Measurements from ENCODE around the gene IL4R.
A peak's percentile ranks its signal among the peaks of the same experiment; 100 is the strongest.
"Not testable (repeated sequence)": the region's sequence is repeated elsewhere in the genome, so short reads cannot be mapped to it uniquely, and the experiment has no call there.

The IL4R gene

GRCh38 chr16:27313422-27314160 lies at the start of gene IL4R:
Gene IL4R (plus strand): TSS chr16:27313974. CDS start chr16:27340204, 26,230 bp downstream.
- peak; percentile 71 to 84 for DNase-seq

GRCh38 chr16:27264151-27264550 lies 49.6 kb upstream of the IL4R start:
- DNase-seq = no peak

- no peak for DNase-seq
Measured at GRCh38 chr16:27265982-27266381, 47.8 kb upstream of the IL4R start.

GRCh38 chr16:27267037-27267677 lies 46.6 kb upstream of the IL4R start:
- DNase-seq = no peak

GRCh38 chr16:27268376-27269299 lies 45.1 kb upstream of the IL4R start, which contains the start of gene NSMCE1:
Gene NSMCE1 (minus strand): TSS chr16:27268772. CDS start chr16:27257570, 11,202 bp downstream.
- peak; percentile 98 to 99 for DNase-seq

- no peak for DNase-seq
Measured at GRCh38 chr16:27269300-27270150, 44.2 kb upstream of the IL4R start.

- DNase-seq = no peak
Measured at GRCh38 chr16:27270349-27270748, 43.4 kb upstream of the IL4R start.

- no peak for DNase-seq
Measured at GRCh38 chr16:27272076-27272475, 41.7 kb upstream of the IL4R start.

- not testable (repeated sequence) for DNase-seq
Measured at GRCh38 chr16:27272697-27273096, 41.1 kb upstream of the IL4R start.

GRCh38 chr16:27273330-27273669 lies 40.5 kb upstream of the IL4R start:
- DNase-seq = no peak

GRCh38 chr16:27273670-27274423 lies 39.9 kb upstream of the IL4R start:
- DNase-seq = peak; percentile 42 to 53

GRCh38 chr16:27274424-27274874 lies 39.3 kb upstream of the IL4R start:
- DNase-seq = not testable (repeated sequence)

- DNase-seq = no peak
Measured at GRCh38 chr16:27275394-27275793, 38.4 kb upstream of the IL4R start.

- DNase-seq = no peak
Measured at GRCh38 chr16:27281243-27281642, 32.5 kb upstream of the IL4R start.

- DNase-seq = no peak
Measured at GRCh38 chr16:27284865-27285675, 28.7 kb upstream of the IL4R start.

- DNase-seq = peak in 1 of 2 donors; percentile 25
Measured at GRCh38 chr16:27285676-27286196, 28.0 kb upstream of the IL4R start.

- no peak for DNase-seq
Measured at GRCh38 chr16:27286451-27286850, 27.3 kb upstream of the IL4R start.

GRCh38 chr16:27287051-27287811 lies 26.5 kb upstream of the IL4R start:
- DNase-seq = no peak

- DNase-seq = no peak
Measured at GRCh38 chr16:27287887-27288286, 25.9 kb upstream of the IL4R start.

- not testable (repeated sequence) for DNase-seq
Measured at GRCh38 chr16:27288313-27288712, 25.5 kb upstream of the IL4R start.
